HEK293 (cell line): Measurements from ENCODE around the gene STYK1.

Experiments used
- CTCF ChIA-PET: fragments of 350-600 bp; formaldehyde crosslinking; extraction: SDS; loops from one replicate; lab custom pipeline; 2021; ENCODE audit warnings: antibody characterized with exemption; lab: Yijun Ruan, JAX
- POLR2A ChIA-PET: fragments of 300-600 bp; formaldehyde crosslinking; extraction: SDS; loops from one replicate; lab custom pipeline; 2020; ENCODE audit warnings: antibody characterized with exemption, inconsistent platforms; lab: Yijun Ruan, JAX
- H3K27ac ChIP-seq: fragments of 200-500 bp; sonication (Bioruptor generic); 2 replicates; pipeline ENCODE4 v1.5.1; 2014; ENCODE audit warnings: low read depth, low read length, control low read depth, inconsistent platforms; ENCODE audit errors: extremely low read depth
- H3K36me3 ChIP-seq, 2 experiments: fragments of 200-500 bp in 1 of 2; sonication (Bioruptor generic) in 1 of 2; 1 replicate in 1 of 2; 2 replicates in 1 of 2; pipeline ENCODE4 v1.5.1; 2014 to 2017; ENCODE audit warnings: inconsistent platforms in 2 of 2, low read length in 2 of 2; ENCODE audit not compliant: control insufficient read depth in 2 of 2, insufficient read depth in 1 of 2
- H3K4me1 ChIP-seq: fragments of 200-500 bp; sonication (Bioruptor generic); 2 replicates; pipeline ENCODE4 v1.5.1; 2014; ENCODE audit warnings: mild to moderate bottlenecking, low read length, inconsistent platforms; ENCODE audit not compliant: control insufficient read depth, insufficient read depth
- H3K4me3 ChIP-seq: 2 replicates; pipeline ENCODE4 v1.5.1; 2011; ENCODE audit warnings: low read depth, mild to moderate bottlenecking, control low read depth, low read length, moderate library complexity
- H3K9me3 ChIP-seq: fragments of 200-500 bp; sonication (Bioruptor generic); 2 replicates; pipeline ENCODE4 v1.5.1; 2014; ENCODE audit warnings: low read depth, low read length, inconsistent platforms; ENCODE audit not compliant: control insufficient read depth, insufficient read depth
- HOXA7 ChIP-seq: sonication (generic); formaldehyde crosslinking; IDR thresholded peaks from 2 replicates; pipeline ENCODE4 v1.8.1; 2022; ENCODE audit warnings: missing genetic modification reagents, borderline replicate concordance
- HOXD13 ChIP-seq: sonication (generic); formaldehyde crosslinking; IDR thresholded peaks from 2 replicates; pipeline ENCODE4 v1.8.0; 2022; ENCODE audit warnings: missing genetic modification reagents, borderline replicate concordance
- MZF1 ChIP-seq: fragments of 450-650 bp; formaldehyde crosslinking; IDR thresholded peaks from 2 replicates; pipeline ENCODE4 v1.5.1; 2017; ENCODE audit warnings: missing biosample characterization, missing genetic modification characterization, borderline replicate concordance
- YY1 ChIP-seq: fragments of 450-650 bp; formaldehyde crosslinking; IDR thresholded peaks from 2 replicates; pipeline ENCODE4 v1.5.1; 2018; ENCODE audit warnings: missing biosample characterization, missing genetic modification characterization
- ZNF10 ChIP-seq: fragments of 450-650 bp; formaldehyde crosslinking; IDR thresholded peaks from 2 replicates; pipeline ENCODE4 v1.5.1; 2017; ENCODE audit warnings: missing biosample characterization, missing genetic modification characterization
- ZNF112 ChIP-seq: fragments of 450-650 bp; formaldehyde crosslinking; IDR thresholded peaks from 2 replicates; pipeline ENCODE4 v1.5.0; 2017; ENCODE audit warnings: missing biosample characterization, missing genetic modification characterization
- ZNF175 ChIP-seq: fragments of 450-650 bp; formaldehyde crosslinking; IDR thresholded peaks from 2 replicates; pipeline ENCODE4 v1.5.1; 2016; ENCODE audit warnings: missing biosample characterization, missing genetic modification characterization
- ZNF211 ChIP-seq: fragments of 450-650 bp; formaldehyde crosslinking; IDR thresholded peaks from 2 replicates; pipeline ENCODE4 v1.5.1; 2016; ENCODE audit warnings: low read depth, missing biosample characterization, missing genetic modification characterization
- ZNF302 ChIP-seq: fragments of 450-650 bp; formaldehyde crosslinking; IDR thresholded peaks from 2 replicates; pipeline ENCODE4 v1.5.1; 2016; ENCODE audit warnings: missing biosample characterization, missing genetic modification characterization, low read depth
- ZNF629 ChIP-seq: fragments of 450-650 bp; formaldehyde crosslinking; IDR thresholded peaks from 2 replicates; pipeline ENCODE4 v1.5.1; 2017; ENCODE audit warnings: missing biosample characterization, missing genetic modification characterization
- ZNF677 ChIP-seq: fragments of 450-650 bp; IDR thresholded peaks from 2 replicates; pipeline ENCODE4 v1.5.0; 2018; ENCODE audit warnings: missing biosample characterization, mild to moderate bottlenecking, missing genetic modification characterization, moderate library complexity
- ZNF768 ChIP-seq: fragments of 450-650 bp; formaldehyde crosslinking; IDR thresholded peaks from 2 replicates; pipeline ENCODE4 v1.5.1; 2018; ENCODE audit warnings: missing biosample characterization, mild to moderate bottlenecking, missing genetic modification characterization
- ZNF785 ChIP-seq: fragments of 450-650 bp; formaldehyde crosslinking; IDR thresholded peaks from 2 replicates; pipeline ENCODE4 v1.5.1; 2016; ENCODE audit warnings: missing biosample characterization, missing genetic modification characterization
- ZNF837 ChIP-seq: fragments of 450-650 bp; formaldehyde crosslinking; IDR thresholded peaks from 2 replicates; pipeline ENCODE4 v1.5.1; 2016; ENCODE audit warnings: missing biosample characterization, missing genetic modification characterization
- ZSCAN23 ChIP-seq: fragments of 450-650 bp; formaldehyde crosslinking; IDR thresholded peaks from 2 replicates; pipeline ENCODE4 v1.5.1; 2016; ENCODE audit warnings: missing biosample characterization, missing genetic modification characterization
- TF ChIP-seq, protein P1 (sequence below): fragments of 450-650 bp; formaldehyde crosslinking; IDR thresholded peaks from 2 replicates; pipeline ENCODE4 v1.5.1; 2016; ENCODE audit warnings: missing biosample characterization, missing genetic modification characterization
- TF ChIP-seq, protein P2 (sequence below): fragments of 450-650 bp; formaldehyde crosslinking; optimal IDR thresholded peaks from 2 replicates; pipeline ENCODE3; 2016; ENCODE audit warnings: missing biosample characterization, mild to moderate bottlenecking, missing genetic modification characterization
- TF ChIP-seq, protein P3 (sequence below): fragments of 450-650 bp; formaldehyde crosslinking; IDR thresholded peaks from 2 replicates; pipeline ENCODE4 v1.5.1; 2016; ENCODE audit warnings: missing biosample characterization, missing genetic modification characterization, low read depth
- TF ChIP-seq, protein P4 (sequence below): fragments of 450-650 bp; formaldehyde crosslinking; IDR thresholded peaks from 2 replicates; pipeline ENCODE4 v1.5.1; 2016; ENCODE audit warnings: missing biosample characterization, missing genetic modification characterization, low read depth
- TF ChIP-seq, protein P5 (sequence below): fragments of 450-650 bp; formaldehyde crosslinking; IDR thresholded peaks from 2 replicates; pipeline ENCODE4 v1.5.1; 2016; ENCODE audit warnings: missing biosample characterization, missing genetic modification characterization
- TF ChIP-seq, protein P6 (sequence below): fragments of 450-650 bp; formaldehyde crosslinking; IDR thresholded peaks from 2 replicates; pipeline ENCODE4; 2016; ENCODE audit warnings: missing biosample characterization, missing genetic modification characterization
- TF ChIP-seq, protein P7 (sequence below): fragments of 450-650 bp; formaldehyde crosslinking; IDR thresholded peaks from 2 replicates; pipeline ENCODE4 v1.5.1; 2017; ENCODE audit warnings: missing biosample characterization, missing genetic modification characterization

The STYK1 gene

DNA sequence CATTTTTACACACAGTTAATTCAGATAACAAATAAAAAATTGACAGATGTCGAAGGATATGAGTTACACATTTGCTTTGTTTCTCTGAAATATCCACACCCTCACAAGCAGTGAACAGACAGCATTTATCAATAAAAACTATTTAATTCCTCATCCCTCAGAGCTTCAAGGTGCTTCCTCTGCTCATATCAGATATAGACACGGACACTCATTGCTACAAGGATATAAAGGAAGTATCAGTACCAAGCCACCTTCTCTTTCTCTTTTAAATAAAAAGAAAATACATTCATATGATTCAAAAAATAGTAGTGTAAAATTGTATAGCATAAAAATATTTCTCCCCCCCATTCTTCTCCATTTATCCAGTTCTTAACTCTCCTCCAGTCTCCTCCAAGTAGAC is 38.5 kb downstream of the STYK1 start:
- Histone ChIP-seq H3K4me1 (no peaks in the 10 kb centered on the region), H3K4me3 (no peak overlapping the region), H3K27ac (no peak overlapping the region), H3K36me3 (no peaks in the 10 kb centered on the region), H3K9me3 (no peaks in the 10 kb centered on the region)
- ChIA-PET CTCF (no interaction called here), POLR2A (no interaction called here)
- no peak for TF ChIP-seq ZNF112
- TF ChIP-seq, protein P1, sequence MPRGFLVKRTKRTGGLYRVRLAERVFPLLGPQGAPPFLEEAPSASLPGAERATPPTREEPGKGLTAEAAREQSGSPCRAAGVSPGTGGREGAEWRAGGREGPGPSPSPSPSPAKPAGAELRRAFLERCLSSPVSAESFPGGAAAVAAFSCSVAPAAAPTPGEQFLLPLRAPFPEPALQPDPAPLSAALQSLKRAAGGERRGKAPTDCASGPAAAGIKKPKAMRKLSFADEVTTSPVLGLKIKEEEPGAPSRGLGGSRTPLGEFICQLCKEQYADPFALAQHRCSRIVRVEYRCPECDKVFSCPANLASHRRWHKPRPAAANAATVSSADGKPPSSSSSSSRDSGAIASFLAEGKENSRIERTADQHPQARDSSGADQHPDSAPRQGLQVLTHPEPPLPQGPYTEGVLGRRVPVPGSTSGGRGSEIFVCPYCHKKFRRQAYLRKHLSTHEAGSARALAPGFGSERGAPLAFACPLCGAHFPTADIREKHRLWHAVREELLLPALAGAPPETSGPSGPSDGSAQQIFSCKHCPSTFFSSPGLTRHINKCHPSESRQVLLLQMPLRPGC (tag by site-specific recombination) = no peak
- no peak for TF ChIP-seq ZNF211 (tag by site-specific recombination)
- TF ChIP-seq ZNF677 (tag by site-specific recombination) = no peak
- no peak for TF ChIP-seq ZNF10
- no peak for TF ChIP-seq ZNF175 (tag by site-specific recombination)
- TF ChIP-seq ZNF629 = no peak
- no peak for TF ChIP-seq MZF1
- TF ChIP-seq HOXA7 (CRISPR knock-in tag) = no peak
- TF ChIP-seq ZNF302 (tag by site-specific recombination) = no peak
- TF ChIP-seq, protein P2, sequence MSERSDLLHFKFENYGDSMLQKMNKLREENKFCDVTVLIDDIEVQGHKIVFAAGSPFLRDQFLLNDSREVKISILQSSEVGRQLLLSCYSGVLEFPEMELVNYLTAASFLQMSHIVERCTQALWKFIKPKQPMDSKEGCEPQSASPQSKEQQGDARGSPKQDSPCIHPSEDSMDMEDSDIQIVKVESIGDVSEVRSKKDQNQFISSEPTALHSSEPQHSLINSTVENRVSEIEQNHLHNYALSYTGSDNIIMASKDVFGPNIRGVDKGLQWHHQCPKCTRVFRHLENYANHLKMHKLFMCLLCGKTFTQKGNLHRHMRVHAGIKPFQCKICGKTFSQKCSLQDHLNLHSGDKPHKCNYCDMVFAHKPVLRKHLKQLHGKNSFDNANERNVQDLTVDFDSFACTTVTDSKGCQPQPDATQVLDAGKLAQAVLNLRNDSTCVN (tag by site-specific recombination) = no peak
- no peak for TF ChIP-seq ZNF837 (tag by site-specific recombination)
- TF ChIP-seq ZSCAN23 = no peak
- TF ChIP-seq, protein P3, sequence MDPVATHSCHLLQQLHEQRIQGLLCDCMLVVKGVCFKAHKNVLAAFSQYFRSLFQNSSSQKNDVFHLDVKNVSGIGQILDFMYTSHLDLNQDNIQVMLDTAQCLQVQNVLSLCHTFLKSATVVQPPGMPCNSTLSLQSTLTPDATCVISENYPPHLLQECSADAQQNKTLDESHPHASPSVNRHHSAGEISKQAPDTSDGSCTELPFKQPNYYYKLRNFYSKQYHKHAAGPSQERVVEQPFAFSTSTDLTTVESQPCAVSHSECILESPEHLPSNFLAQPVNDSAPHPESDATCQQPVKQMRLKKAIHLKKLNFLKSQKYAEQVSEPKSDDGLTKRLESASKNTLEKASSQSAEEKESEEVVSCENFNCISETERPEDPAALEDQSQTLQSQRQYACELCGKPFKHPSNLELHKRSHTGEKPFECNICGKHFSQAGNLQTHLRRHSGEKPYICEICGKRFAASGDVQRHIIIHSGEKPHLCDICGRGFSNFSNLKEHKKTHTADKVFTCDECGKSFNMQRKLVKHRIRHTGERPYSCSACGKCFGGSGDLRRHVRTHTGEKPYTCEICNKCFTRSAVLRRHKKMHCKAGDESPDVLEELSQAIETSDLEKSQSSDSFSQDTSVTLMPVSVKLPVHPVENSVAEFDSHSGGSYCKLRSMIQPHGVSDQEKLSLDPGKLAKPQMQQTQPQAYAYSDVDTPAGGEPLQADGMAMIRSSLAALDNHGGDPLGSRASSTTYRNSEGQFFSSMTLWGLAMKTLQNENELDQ (tag by site-specific recombination) = no peak
- TF ChIP-seq, protein P4, sequence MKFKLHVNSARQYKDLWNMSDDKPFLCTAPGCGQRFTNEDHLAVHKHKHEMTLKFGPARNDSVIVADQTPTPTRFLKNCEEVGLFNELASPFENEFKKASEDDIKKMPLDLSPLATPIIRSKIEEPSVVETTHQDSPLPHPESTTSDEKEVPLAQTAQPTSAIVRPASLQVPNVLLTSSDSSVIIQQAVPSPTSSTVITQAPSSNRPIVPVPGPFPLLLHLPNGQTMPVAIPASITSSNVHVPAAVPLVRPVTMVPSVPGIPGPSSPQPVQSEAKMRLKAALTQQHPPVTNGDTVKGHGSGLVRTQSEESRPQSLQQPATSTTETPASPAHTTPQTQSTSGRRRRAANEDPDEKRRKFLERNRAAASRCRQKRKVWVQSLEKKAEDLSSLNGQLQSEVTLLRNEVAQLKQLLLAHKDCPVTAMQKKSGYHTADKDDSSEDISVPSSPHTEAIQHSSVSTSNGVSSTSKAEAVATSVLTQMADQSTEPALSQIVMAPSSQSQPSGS (tag by site-specific recombination) = no peak
- TF ChIP-seq, protein P5, sequence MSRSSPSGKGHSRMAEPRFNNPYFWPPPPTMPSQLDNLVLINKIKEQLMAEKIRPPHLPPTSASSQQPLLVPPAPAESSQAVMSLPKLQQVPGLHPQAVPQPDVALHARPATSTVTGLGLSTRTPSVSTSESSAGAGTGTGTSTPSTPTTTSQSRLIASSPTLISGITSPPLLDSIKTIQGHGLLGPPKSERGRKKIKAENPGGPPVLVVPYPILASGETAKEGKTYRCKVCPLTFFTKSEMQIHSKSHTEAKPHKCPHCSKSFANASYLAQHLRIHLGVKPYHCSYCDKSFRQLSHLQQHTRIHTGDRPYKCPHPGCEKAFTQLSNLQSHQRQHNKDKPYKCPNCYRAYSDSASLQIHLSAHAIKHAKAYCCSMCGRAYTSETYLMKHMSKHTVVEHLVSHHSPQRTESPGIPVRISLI = no peak
- no peak for TF ChIP-seq HOXD13 (CRISPR knock-in tag)

DNA sequence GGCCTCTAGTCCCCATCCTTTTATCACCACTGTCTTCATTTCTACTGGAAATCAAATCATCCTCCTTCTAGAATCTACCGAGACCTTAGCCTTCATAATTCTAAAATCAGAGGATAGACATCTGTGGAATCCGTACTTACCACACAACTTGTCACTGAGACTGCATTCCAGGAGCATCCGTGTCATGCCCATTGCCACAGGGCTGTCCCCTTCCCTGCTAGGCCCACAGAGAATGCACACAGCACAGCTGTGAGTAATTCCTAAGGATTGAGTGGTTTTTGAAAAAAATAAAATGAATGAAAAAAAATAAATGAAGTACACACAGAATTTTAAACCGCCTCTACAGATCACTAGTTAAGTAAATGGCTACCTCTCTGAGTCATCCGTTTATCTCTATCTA is 39.4 kb downstream of the STYK1 start:
- Histone ChIP-seq H3K9me3 (no peaks in the 10 kb centered on the region), H3K27ac (no peak overlapping the region), H3K4me1 (no peaks in the 10 kb centered on the region), H3K36me3 (no peaks in the 10 kb centered on the region), H3K4me3 (no peak overlapping the region)
- POLR2A ChIA-PET = no interaction called here
- TF ChIP-seq, protein P6, sequence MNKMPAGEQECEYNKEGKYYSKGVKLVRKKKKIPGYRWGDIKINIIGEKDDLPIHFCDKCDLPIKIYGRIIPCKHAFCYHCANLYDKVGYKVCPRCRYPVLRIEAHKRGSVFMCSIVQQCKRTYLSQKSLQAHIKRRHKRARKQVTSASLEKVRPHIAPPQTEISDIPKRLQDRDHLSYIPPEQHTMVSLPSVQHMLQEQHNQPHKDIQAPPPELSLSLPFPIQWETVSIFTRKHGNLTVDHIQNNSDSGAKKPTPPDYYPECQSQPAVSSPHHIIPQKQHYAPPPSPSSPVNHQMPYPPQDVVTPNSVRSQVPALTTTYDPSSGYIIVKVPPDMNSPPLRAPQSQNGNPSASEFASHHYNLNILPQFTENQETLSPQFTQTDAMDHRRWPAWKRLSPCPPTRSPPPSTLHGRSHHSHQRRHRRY = no peak
- TF ChIP-seq ZNF785 (no peak), ZNF768 (tag by site-specific recombination) (no peak), YY1 (tag by site-specific recombination) (no peak)
- TF ChIP-seq, protein P7, sequence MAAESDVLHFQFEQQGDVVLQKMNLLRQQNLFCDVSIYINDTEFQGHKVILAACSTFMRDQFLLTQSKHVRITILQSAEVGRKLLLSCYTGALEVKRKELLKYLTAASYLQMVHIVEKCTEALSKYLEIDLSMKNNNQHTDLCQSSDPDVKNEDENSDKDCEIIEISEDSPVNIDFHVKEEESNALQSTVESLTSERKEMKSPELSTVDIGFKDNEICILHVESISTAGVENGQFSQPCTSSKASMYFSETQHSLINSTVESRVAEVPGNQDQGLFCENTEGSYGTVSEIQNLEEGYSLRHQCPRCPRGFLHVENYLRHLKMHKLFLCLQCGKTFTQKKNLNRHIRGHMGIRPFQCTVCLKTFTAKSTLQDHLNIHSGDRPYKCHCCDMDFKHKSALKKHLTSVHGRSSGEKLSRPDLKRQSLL (tag by site-specific recombination) = no peak
- TF ChIP-seq, protein P3 (tag by site-specific recombination) = no peak
- CTCF ChIA-PET = no interaction called here
